GM19025 (cell line): ENCODE measurements around the gene FBXO48.
A peak's percentile ranks its signal among the peaks of the same experiment; 100 is the strongest.
"Not testable (repeated sequence)": the region's sequence is repeated elsewhere in the genome, so short reads cannot be mapped to it uniquely, and the experiment has no call there.

Source experiments
- ATAC-seq: cut with Tn5 transposase; IDR thresholded peaks from one replicate; pipeline ENCODE4 v1.9.1; 2021; ENCODE audit warnings: mild to moderate bottlenecking, low read depth, moderate library complexity; ENCODE audit not compliant: unreplicated experiment

FBXO48 gene, protein sequence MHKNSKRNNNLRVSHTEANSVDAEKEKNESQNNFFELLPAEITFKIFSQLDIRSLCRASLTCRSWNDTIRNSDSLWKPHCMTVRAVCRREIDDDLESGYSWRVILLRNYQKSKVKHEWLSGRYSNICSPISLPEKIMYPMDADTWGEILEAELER

DNA sequence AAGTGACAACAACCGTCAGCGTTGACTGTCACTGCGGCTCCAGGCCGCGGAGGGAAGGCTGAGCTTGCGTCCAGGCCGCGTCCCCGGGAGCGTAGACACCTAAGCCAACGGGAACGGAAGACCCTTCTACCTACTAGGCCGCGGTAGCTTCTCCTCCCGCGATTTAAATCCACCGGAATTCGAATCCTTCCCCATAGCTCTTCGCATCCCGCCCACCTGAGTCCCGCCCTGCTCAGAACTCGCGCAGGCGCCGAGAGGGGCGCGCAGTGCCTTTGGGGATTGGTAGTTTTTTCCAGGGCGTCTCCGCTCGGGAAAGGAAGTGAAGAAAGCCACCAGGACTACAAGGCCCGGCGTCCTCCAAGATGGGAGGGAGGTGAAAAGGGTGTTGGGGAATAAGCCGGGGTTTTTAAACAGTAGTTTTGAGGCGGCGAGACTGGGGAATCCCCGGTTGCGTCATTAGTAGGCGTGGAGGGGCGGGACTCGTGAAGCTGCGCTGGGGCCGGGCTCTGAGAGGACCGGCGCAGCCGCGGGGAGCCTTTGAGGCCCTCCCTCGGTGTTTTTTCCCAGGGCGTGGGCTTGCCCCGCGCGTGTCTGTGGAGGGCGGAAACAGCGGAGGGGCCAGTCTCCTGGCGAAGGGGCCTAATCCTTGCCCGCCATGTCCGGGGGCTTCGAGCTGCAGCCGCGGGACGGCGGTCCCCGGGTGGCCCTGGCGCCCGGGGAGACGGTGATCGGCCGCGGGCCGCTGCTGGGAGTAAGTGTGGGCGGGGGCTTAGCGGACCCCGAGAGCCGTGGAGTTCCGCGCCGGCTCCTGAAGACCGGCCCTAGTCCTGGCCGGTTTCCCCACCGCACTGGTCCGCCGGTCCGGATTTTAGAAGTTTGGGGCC, at the start of gene FBXO48, which contains the start of gene APLF:
FBXO48 (minus strand) TSS at position 218 of the 884 bp plus-strand sequence. CDS start 2,149 bp downstream, outside the sequence.
APLF (plus strand) TSS at position 509 of the 884 bp plus-strand sequence; CDS start at position 656, 147 bp downstream.
- ATAC-seq, result peak; percentile 92

DNA sequence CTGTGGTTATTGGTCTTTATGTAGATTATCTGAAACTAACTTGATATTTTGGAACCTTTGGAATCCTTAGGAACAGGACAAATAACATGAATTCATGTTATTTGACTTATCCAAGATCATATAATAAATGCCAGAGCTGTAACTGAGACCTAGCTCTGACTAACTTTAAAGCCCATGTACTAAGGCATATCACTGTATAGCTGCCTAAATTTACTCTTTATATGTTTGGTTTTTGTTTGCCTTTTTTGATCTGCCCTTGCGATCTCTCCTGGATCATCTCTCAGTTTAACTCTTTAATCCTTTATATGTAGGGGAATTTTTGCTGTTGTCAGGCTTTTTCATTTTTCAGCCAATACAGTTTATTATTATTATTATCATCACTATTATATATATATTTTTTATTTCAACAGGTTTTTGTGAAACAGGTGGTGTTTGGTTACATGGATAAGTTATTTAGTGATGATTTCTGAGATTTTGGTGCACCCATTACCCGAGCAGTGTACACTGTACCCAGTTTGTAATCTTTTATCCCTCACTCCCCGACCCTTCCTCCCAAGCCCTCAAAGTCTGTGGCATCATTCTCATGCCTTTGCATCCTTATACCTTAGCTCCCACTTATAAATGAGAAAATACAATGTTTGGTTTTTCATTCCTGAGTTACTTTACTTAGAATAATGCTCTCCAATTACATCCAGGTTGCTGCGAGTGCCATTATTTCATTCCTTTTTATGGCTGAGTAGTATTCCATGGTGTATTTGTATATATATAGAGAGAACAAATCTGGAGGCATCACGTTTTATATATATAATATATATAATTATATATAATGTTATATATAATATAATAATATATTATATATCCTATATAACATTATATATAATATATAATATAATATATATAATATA, 49.2 kb upstream of the FBXO48 start:
- no peak for ATAC-seq

DNA sequence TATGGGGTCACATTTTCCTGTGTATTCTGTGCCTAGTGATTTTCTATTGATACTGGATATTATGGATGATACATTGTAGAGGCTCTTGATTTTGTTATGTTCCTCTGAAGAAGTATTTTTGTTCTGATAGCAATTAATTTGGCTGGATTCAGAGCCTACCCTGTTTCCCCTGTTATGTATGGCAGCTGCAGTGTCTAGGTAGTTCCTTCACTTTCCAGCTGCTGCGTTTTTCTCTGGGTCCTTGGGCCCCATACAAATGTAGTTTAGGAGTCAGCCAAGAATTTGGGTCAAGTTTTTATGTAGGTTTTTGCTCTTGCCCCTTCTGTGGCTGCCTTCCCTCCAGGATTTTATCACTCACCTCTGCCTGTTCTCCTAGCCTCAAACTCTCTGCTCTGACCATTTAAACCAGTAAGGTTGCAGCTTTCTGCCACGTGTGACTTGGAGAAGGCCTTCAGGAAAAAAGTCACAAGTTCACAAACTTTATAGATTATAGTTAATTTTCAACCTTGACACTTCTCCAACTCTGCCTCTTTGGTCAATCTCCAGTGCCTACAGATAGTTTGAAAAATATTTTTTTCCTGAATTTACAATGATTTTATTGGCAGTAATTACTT, 47.3 kb upstream of the FBXO48 start:
- no peak for ATAC-seq

DNA sequence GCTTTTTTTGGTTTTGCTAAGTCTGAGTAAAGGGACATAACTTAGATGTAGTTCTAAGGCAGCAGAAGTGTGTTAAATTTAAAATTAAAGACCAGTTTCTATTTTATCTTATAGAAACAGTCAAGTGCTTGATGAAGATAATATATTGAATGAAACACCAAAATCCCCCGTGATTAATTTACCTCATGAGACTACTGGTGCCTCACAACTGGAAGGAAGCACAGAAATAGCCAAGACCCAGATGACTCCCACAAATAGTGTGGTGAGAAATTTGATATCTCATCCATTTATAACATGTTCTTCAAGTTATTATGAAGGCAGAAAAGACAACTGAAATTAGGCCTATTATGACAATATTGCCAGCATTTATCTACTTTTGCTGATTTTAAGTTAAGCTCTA, 45.9 kb upstream of the FBXO48 start:
- no peak for ATAC-seq

DNA sequence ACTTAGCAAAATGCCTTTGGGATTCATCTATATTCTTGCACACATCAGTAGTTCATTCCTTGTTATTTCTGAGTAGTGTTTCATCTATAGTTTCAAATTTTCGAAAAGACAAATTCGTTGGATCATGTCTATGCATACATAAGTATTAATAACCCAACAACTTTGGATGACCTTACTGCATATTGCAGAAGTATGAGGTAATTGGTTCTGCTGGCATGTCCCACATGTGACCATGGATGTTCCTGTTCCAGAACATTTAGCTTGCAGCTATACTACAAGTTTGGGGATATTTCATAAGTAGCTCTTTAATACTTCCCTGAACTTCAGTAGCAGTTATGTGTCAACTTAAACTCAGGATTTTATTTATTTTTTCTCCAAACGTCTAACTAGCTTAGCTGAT, 45.2 kb upstream of the FBXO48 start:
- ATAC-seq, result no peak

DNA sequence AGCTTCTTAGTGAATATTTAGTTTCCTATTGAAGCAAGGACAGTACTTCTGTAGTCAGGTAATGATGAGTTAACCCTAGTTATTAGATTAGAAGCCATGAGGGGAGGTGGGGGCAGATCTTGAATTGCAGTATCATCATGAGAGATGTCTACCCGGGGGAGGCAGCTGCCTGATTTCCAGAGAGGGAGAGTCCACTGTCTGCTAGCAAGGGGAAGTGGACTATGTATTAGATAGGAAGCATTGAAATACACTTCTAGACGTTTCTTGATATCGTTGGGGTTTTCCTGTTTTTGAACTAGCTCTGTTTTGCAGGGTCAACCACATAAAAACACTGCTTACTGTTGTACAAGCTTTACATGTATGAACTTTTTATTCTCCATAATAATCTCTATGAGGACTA, 39.1 kb upstream of the FBXO48 start:
- no peak for ATAC-seq

DNA sequence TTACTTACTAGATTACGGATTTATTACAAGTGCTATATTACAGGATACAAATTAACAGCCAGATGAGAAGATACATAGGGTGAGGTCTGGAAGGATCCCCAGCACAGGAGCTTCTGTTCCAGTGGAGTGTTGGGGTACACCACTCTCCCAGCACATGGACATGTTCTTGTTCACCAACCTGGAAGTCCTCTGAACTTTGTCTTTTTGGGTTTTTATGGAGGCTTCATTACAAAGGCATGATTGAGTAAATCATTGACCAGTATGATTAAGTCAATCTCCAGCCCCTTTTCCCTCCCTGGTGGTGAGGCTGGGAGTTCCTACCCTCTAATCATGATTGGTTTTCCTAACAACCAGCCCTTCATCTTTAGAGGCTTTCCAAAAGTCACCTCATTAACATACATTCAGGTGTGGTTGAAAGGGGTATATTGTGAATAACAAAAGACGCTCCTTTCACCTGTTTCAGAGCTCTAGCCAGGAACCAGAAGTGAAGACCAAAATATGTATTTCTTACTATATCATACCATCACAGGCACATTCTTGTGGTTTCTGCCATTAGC, 38.6 kb upstream of the FBXO48 start:
- ATAC-seq, result no peak

DNA sequence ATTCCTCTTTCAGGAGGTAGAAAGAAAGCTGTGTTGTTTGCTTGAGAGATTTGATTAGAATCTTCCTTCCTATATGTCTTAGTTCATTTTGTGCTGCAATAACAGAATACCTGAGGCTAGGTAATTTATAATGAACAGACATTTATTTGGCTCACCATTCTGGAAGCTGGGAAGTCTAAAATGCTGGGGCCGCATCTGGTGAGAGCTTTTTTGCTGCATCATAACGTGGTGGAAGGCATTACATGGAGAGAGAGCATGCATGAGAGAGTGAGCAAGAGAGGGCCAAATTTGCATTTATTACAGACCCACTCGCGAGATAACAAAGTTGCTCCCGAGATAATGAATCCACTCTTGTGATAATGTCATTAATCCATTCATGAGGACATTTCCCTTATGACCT, 34.7 kb upstream of the FBXO48 start:
- no peak for ATAC-seq

DNA sequence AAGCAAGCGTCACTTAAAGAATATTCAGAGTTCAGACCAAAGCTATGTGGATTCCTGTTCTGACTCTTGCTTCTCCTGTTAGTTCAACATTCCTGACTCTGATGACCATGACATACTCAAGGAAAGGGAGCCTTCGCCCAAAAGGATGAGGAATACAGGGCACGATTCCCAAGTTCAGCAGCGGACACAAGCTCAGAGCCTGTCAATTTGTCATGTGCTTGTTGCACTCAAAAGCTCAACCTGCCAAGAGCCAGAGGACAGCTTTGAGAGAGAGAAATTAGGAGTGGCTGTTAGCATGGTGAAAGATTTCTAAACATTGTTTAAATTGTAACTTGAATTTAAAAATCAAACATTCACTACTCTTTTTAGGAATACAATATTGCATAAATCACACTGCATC, 33.6 kb upstream of the FBXO48 start:
- no peak for ATAC-seq

DNA sequence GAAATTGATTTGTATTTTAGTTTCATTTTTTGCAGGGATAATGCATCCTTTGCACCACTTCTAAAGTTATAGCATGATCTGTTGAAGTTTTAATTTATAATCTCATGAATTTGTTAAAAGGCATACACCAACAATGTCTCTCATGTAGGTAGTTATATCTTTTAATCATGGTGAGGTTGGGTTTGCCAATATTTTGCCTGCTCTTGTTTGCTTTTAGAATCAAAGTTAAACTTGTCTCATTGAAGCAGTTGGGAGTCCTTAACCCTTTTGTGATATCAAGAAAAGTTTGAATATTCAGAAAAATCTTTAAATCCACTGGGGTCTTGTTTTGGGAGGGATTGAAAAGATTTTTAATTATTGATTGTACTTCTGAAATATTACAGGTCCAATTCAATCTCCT, 32.0 kb upstream of the FBXO48 start:
- no peak for ATAC-seq

DNA sequence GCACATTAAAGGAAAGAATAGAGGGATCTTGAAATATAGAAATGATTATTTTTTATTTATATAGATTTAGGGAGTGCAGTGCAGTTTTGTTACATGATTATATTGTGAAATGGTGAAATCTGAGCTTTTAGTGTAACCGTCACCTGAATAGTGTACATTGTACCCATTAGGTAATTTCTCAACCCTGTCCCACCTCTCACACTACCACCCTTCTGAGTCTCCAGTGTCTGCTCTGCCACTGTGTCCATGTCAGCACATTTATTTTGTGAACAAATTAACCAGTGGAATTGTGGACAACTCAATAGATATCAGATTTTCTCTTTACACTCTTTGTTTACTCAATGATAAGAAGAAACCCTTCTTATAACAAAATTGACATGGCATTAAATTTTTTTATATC, 24.5 kb upstream of the FBXO48 start:
- no peak for ATAC-seq

DNA sequence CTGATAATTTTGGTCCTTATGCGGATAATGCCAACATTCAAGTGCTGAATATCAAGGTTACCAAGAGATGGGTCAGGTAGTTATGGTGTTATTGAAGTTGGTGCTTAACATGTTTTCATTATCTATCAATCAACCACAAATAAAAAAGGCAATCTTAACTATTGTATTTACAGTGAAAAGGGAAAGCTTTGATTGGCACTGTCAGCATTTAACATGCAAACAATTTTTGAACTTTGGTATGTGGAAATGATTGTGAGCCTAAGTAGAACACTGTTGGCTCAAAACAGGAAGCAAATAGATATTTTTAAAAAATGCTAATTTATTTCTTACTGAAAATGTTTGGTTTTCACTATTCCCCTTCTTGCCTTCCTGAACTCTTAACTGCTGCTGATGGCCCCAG, 22.2 kb upstream of the FBXO48 start:
- ATAC-seq, result no peak

DNA sequence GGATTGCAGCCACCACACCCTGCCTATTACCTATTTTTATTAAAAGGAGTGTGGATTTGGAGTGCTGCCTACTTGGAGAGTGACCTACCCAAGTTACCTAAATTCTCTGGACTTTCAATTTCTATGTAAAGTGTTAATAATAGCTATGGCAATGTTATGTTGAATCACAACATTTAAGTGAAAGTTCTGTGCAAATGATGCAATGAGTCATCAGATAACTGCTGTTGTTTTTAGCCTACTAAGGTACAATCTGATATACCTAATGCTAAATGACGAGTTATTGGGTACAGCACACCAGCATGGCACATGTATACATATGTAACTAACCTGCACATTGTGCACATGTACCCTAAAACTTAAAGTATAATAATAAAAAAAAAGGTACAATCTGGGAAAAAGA, 21.5 kb upstream of the FBXO48 start:
- not testable (repeated sequence) for ATAC-seq

DNA sequence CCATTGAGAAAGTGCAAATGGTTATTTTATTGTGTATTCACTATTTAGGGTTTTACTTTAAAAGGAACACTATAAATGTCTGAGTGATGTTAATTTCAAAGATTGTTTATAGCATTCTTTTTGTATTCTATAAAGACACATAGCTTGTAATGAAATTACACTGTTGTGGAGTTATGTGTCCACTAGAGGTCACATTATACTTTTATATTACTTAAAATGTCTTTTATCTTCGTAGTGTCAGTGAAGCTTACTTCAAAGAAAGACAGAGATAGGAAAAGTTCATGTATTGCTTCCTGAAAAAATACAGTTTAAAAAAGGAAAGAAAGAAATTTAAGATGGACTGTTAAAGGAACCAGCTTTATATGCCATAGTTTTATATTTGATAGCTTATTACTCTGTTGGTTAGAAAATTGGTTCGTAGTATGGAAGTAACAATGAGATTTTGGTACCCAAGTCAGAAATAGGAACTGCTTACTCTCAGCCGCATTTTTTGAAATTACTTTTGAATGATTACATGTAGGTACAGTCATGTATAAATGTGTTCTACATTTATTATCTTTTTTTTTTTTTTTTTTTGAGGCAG, 20.8 kb upstream of the FBXO48 start:
- no peak for ATAC-seq

DNA sequence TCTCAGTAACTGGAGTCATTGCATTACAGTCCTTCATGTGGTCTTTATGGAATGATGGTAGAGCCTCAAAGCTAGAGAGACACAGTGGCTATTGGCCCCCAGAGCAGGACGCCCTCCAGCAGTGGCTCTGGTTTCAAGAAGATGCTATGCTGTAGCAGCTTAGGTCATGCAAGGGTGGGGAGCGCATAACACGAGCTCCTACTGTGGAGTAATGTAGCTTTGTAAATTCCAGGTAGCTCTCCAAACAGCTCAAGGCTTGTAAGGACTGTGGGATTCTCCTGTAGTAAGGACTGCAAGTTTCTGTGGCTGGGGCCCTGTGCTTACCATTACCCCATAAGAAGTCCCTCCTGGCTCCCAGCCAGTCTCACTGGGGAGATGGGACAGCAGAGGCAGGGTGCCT, 15.9 kb upstream of the FBXO48 start:
- ATAC-seq, result no peak

DNA sequence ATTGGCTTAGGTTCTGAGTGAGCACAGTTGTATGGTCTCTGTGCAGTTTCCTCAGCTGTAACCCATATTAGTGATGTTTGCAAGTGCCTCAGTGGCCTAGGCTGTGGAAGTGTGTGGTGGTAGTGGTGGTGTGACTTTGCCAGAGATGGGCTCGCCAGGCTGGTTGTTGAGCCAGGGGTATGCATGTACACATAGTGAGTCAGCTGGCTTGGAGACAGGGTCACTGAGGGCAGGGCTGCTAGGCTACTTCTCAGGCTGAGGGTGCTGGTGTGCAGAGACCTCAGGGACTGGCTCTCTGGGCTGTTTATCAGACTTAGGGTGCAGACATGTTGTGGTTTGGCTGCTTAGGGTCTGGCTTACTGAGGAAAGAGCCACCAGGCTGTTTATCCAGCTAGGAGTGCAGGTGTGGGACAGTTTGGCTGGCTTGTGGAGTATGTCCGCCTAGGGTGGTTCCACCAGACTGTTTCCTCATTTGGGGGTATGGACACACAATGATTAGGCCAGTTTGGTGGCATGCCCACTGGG, 15.3 kb upstream of the FBXO48 start:
- ATAC-seq, result no peak

DNA sequence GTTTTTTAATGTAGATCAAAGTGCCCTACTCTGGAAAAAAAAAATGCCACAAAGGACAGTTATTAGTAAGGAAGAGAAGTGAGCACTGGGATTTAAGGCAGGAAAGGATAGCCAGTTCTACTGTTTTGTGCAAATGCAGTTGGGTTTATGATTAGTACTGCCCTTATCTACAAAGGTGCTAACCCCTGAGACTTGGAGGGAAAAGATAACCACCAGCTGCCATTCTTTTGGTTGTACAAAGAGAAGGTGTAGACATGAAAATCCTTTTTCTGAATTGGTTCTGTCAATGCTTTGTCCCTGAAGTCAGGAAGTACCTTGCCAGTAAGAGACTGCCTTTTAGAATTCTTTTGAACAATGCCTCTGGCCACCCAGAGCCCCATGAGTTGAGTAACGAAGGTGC, 11.6 kb upstream of the FBXO48 start:
- ATAC-seq, result no peak

DNA sequence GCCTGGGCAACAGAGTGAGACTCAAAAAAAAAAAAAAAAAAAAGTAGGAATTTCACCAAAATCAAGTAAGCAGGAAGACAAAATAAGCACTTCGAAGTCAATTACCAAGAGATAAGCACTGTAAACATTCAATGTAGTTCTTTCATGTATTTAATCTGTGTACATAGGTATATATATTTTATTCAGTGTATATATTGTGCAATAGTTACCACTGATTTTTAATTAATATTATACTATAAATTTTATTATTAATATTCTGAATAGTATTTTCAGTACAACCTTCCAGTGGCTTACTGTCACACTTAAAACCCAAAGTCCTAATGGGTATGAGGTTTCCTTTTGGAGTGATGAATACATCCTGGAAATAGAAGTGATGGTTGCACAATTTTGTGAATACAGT, 9.4 kb upstream of the FBXO48 start:
- no peak for ATAC-seq

DNA sequence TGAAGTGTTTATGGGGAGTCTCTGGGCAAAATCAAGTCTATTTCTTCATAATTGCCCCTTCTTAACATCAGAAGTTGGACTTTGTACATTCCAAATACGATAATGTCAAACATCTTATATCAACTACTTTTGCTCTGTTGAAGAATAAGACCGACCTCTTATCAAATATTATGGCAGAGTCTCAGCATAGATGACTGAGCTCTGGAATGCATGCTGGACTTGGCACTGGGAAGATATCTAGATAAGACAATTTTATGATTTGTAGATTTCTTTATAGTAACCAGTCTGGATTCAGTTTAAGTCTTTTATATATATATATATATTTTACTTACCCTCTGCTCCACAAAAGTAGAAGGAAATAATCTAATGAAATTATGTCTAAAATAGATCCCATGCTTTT, 8.5 kb upstream of the FBXO48 start:
- no peak for ATAC-seq

DNA sequence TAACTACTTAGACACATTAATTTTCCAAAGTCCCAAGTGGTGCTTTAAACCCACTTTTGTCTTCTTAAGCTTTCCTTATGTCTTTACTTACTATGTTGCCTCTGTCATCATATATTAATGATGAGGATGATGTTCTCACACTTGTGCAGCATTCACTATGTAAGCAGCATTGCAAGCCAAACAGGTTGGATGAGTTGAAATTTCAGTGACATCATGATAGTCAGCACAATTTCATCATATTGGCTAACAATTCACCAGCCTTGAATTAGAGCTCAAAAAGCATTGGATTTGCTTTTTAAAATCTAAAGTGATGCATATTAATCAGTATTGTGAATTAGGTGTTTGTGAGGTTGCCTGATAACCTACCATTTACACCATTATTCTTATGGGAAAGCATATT, 8.0 kb upstream of the FBXO48 start:
- no peak for ATAC-seq
